Omental fat pad (tissue), 4 donors: ENCODE measurements around the gene SBK3. TPM values are rescaled to one million over a fixed set of nuclear protein-coding genes. Genes with fewer than 3 reads are reported as not detected.

ENCODE experiments used
- ATAC-seq: fragments of 150-250 bp; one replicate; pipeline ENCODE4 v1.9.1; 2016; ENCODE audit warnings: mild to moderate bottlenecking, moderate library complexity; ENCODE audit not compliant: low FRiP score
- DNase-seq: peaks from one replicate; pipeline ENCODE4 v3.0.0-alpha.2; 2019; ENCODE audit warnings: low spot score
- CTCF ChIP-seq, 3 donors: fragments of 450-650 bp; IDR thresholded peaks; one replicate each; pipeline ENCODE4 v1.5.1; 2016 to 2017; ENCODE audit warnings: antibody characterized with exemption in 3 of 3, mild to moderate bottlenecking in 3 of 3, moderate library complexity in 2 of 3
- total RNA-seq, 4 donors: library from RNA; depleted of rRNA; stranded (reverse); fragments of >200 nt; gene quantifications; one replicate each; pipeline ENCODE4 v1.1.0, GENCODE V29; 2016

Gene SBK3
- total RNA-seq, 4 donors from 2014 or later = 0.36 to 1.5 (median 0.79) TPM; not detected in 1

- ATAC-seq (peak; percentile 75), DNase-seq (no peak)
- TF ChIP-seq CTCF (IDR thresholded peaks at IDR 0.05) = no peak
Measured at GRCh38 chr19:55526216-55527196, 18.8 kb downstream of the SBK3 start.

- no peak for TF ChIP-seq CTCF (IDR thresholded peaks at IDR 0.05)
- DNase-seq = no peak
- no peak for ATAC-seq
Measured at GRCh38 chr19:55525289-55526101, 19.8 kb downstream of the SBK3 start.

GRCh38 chr19:55520691-55521292 lies 24.6 kb downstream of the SBK3 start:
- TF ChIP-seq CTCF (IDR thresholded peaks at IDR 0.05) = no peak
- DNase-seq (no peak), ATAC-seq (no peak)

GRCh38 chr19:55519451-55520311 lies 25.7 kb downstream of the SBK3 start:
- ATAC-seq = no peak
- TF ChIP-seq CTCF (IDR thresholded peaks at IDR 0.05) = no peak
- DNase-seq = no peak

- ATAC-seq (peak; percentile 97), DNase-seq (peak; percentile 82)
- peak in 1 of 3 donors; percentile 74 for TF ChIP-seq CTCF (IDR thresholded peaks at IDR 0.05)
Measured at GRCh38 chr19:55516878-55517620, 28.3 kb downstream of the SBK3 start.
